ENCODE data around the gene TCN1. TPM values are rescaled to one million over a fixed set of nuclear protein-coding genes. Genes with fewer than 3 reads are reported as not detected.

TCN1 gene
- total and polyA plus RNA-seq, 4 donors: 0.08 to 4.7 (median 0.17) TPM; not detected in 1

DNA sequence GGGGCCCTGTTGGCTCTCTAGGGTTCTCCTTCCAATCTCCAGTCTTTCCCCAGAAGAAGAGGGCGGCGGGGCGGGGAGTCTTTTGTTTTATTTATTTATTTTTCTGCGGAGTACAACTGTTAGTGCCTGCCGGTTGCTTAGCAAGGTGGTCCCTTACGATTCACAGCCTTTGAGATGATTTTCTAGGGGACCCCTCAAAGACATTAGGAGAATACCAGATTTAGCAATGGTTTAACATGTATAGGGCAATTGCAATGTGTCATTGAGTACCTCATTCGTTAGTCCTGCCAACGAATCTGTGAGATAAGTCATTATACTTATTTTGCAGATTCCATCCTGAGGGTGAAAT is 55.4 kb downstream of the TCN1 start:
- no peak for DNase-seq (ENCODE audit: low spot score)
- Histone ChIP-seq H3K9ac (ENCODE audit: low read depth in 1 of 2, low read length in 2 of 2) (peak overlapping the region in 1 of 2 donors; percentile 98), H3K4me3 (ENCODE audit: low read depth in 1 of 3, low read length in 3 of 3) (peak overlapping the region; percentile 78 to 98 (median 87)), H3K27me3 (ENCODE audit: control insufficient read depth in 4 of 4, insufficient read depth in 4 of 4, low read length in 3 of 4) (no peaks in the 10 kb centered on the region), H3K36me3 (ENCODE audit: control insufficient read depth in 4 of 4, insufficient read depth in 3 of 4, low read depth in 1 of 4, low read length in 3 of 4) (peaks cover 4 to 22% (median 14%) of the 10 kb centered on the region in 4 donors), H3K9me3 (ENCODE audit: control insufficient read depth in 4 of 4, low read length in 3 of 4) (no peaks in the 10 kb centered on the region), H3K4me1 (ENCODE audit: control insufficient read depth in 4 of 4, insufficient read depth in 4 of 4, low read length in 3 of 4) (peaks cover 0 to 6% (median 0%) of the 10 kb centered on the region in 4 donors), H3K27ac (ENCODE audit: low read depth in 1 of 2, low read length in 2 of 2) (peak overlapping the region; percentile 74 to 90)
- 15% methylated on average over 8 of the region's 8 CpGs for WGBS
- TF ChIP-seq, protein P1, sequence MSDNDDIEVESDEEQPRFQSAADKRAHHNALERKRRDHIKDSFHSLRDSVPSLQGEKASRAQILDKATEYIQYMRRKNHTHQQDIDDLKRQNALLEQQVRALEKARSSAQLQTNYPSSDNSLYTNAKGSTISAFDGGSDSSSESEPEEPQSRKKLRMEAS (IDR thresholded peaks at IDR 0.05): no peak
- TF ChIP-seq RAD21 (IDR thresholded peaks at IDR 0.05) (no peak), GABPA (IDR thresholded peaks at IDR 0.05 in 1 of 2, conservative IDR thresholded peaks at IDR 0.05 in 1 of 2) (peak; percentile 14 to 70), FOXA1 (IDR thresholded peaks at IDR 0.05) (no peak), HNF4A (conservative IDR thresholded peaks at IDR 0.05) (no peak), RXRA (IDR thresholded peaks at IDR 0.05) (no peak), TAF1 (conservative IDR thresholded peaks at IDR 0.05) (peak; percentile 5)
- TF ChIP-seq, protein P2, sequence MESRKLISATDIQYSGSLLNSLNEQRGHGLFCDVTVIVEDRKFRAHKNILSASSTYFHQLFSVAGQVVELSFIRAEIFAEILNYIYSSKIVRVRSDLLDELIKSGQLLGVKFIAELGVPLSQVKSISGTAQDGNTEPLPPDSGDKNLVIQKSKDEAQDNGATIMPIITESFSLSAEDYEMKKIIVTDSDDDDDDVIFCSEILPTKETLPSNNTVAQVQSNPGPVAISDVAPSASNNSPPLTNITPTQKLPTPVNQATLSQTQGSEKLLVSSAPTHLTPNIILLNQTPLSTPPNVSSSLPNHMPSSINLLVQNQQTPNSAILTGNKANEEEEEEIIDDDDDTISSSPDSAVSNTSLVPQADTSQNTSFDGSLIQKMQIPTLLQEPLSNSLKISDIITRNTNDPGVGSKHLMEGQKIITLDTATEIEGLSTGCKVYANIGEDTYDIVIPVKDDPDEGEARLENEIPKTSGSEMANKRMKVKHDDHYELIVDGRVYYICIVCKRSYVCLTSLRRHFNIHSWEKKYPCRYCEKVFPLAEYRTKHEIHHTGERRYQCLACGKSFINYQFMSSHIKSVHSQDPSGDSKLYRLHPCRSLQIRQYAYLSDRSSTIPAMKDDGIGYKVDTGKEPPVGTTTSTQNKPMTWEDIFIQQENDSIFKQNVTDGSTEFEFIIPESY (IDR thresholded peaks at IDR 0.05): no peak

DNA sequence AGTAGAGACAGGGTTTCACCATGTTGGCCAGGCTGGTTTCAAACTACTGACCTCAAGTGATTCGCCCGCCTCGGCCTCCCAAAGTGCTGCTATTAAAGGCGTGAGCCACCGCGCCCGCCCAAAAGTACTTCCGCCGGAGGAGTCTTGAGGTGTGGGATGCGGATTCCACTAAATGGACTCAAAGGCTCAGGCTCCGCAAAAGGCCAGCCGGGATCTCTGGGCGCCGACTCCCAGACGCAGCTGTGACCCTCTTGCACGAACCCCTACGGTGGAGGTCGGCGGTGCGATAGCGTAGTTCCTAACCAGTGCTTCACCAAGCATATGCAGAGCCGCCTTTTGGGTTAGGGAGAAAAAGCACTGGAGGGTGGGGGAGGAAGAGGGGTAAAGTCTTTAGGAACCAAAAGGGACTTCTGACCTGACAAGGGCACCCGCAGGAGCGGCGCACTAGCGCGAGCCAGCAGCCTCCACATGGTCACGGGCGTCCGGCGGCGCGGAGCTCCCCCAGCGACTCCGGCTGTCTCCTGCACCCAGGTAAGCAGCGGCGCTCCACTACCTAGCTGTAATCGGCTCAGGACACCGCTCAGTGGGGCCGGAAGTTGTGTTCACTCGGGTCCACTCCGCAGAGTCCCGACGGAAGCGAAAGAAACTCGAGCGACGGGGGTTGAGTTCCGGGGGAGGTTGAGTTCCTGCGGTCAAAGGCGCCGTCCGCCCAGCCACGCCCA is 55.9 kb downstream of the TCN1 start, which contains the start of gene MRPL16:
Gene MRPL16, minus strand, starts transcription at position 590 of the 722 bp plus-strand sequence. Its CDS starts 120 bp downstream, at position 470.
- no peaks in the 10 kb centered on the region for H3K9me3 ChIP-seq (ENCODE audit: control insufficient read depth in 4 of 4, low read length in 3 of 4)
- H3K9ac ChIP-seq (ENCODE audit: low read depth in 1 of 2, low read length in 2 of 2): peak within 1 kb of the TSS; percentile 83 to 98
- H3K27ac ChIP-seq (ENCODE audit: low read depth in 1 of 2, low read length in 2 of 2): peak within 1 kb of the TSS; percentile 74 to 90
- H3K4me3 ChIP-seq (ENCODE audit: low read depth in 1 of 3, low read length in 3 of 3): peak within 1 kb of the TSS; percentile 78 to 98 (median 87)
- peaks cover 6 to 28% (median 18%) of the 10 kb centered on the region in 4 donors for H3K36me3 ChIP-seq (ENCODE audit: control insufficient read depth in 4 of 4, insufficient read depth in 3 of 4, low read depth in 1 of 4, low read length in 3 of 4)
- DNase-seq (ENCODE audit: low spot score): peak; percentile 88
- peaks cover 0 to 6% (median 0%) of the 10 kb centered on the region in 4 donors for H3K4me1 ChIP-seq (ENCODE audit: control insufficient read depth in 4 of 4, insufficient read depth in 4 of 4, low read length in 3 of 4)
- H3K27me3 ChIP-seq (ENCODE audit: control insufficient read depth in 4 of 4, insufficient read depth in 4 of 4, low read length in 3 of 4): no peaks in the 10 kb centered on the region
- TF ChIP-seq JUND (IDR thresholded peaks at IDR 0.05) (peak in 1 of 2 donors; percentile 12), YY1 (IDR thresholded peaks at IDR 0.05) (peak; percentile 80), HNF4G (IDR thresholded peaks at IDR 0.05) (peak; percentile 50), TAF1 (conservative IDR thresholded peaks at IDR 0.05) (peak; percentile 82), SP1 (IDR thresholded peaks at IDR 0.05) (peak; percentile 42), RXRA (IDR thresholded peaks at IDR 0.05) (peak; percentile 40 to 53), FOXA2 (IDR thresholded peaks at IDR 0.05) (peak; percentile 6), NR2F2 (IDR thresholded peaks at IDR 0.05) (no peak), EGR1 (IDR thresholded peaks at IDR 0.05; ENCODE audit: low read depth in 2 of 2) (peak in 1 of 2 donors; percentile 32), GABPA (IDR thresholded peaks at IDR 0.05 in 1 of 2, conservative IDR thresholded peaks at IDR 0.05 in 1 of 2) (peak; percentile 100), HNF4A (conservative IDR thresholded peaks at IDR 0.05) (peak; percentile 38 to 41), FOXA1 (IDR thresholded peaks at IDR 0.05) (peak; percentile 37), RAD21 (IDR thresholded peaks at IDR 0.05) (no peak)
- TF ChIP-seq, protein P1 (IDR thresholded peaks at IDR 0.05): peak; percentile 32
- TF ChIP-seq, protein P3, sequence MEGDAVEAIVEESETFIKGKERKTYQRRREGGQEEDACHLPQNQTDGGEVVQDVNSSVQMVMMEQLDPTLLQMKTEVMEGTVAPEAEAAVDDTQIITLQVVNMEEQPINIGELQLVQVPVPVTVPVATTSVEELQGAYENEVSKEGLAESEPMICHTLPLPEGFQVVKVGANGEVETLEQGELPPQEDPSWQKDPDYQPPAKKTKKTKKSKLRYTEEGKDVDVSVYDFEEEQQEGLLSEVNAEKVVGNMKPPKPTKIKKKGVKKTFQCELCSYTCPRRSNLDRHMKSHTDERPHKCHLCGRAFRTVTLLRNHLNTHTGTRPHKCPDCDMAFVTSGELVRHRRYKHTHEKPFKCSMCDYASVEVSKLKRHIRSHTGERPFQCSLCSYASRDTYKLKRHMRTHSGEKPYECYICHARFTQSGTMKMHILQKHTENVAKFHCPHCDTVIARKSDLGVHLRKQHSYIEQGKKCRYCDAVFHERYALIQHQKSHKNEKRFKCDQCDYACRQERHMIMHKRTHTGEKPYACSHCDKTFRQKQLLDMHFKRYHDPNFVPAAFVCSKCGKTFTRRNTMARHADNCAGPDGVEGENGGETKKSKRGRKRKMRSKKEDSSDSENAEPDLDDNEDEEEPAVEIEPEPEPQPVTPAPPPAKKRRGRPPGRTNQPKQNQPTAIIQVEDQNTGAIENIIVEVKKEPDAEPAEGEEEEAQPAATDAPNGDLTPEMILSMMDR (IDR thresholded peaks at IDR 0.05; ENCODE audit: low read depth, low read length, missing input control): peak; percentile 30
- TF ChIP-seq, protein P2 (IDR thresholded peaks at IDR 0.05): no peak
- TF ChIP-seq, protein P4, sequence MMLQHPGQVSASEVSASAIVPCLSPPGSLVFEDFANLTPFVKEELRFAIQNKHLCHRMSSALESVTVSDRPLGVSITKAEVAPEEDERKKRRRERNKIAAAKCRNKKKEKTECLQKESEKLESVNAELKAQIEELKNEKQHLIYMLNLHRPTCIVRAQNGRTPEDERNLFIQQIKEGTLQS (IDR thresholded peaks at IDR 0.05): peak; percentile 41
- TF ChIP-seq, protein P5, sequence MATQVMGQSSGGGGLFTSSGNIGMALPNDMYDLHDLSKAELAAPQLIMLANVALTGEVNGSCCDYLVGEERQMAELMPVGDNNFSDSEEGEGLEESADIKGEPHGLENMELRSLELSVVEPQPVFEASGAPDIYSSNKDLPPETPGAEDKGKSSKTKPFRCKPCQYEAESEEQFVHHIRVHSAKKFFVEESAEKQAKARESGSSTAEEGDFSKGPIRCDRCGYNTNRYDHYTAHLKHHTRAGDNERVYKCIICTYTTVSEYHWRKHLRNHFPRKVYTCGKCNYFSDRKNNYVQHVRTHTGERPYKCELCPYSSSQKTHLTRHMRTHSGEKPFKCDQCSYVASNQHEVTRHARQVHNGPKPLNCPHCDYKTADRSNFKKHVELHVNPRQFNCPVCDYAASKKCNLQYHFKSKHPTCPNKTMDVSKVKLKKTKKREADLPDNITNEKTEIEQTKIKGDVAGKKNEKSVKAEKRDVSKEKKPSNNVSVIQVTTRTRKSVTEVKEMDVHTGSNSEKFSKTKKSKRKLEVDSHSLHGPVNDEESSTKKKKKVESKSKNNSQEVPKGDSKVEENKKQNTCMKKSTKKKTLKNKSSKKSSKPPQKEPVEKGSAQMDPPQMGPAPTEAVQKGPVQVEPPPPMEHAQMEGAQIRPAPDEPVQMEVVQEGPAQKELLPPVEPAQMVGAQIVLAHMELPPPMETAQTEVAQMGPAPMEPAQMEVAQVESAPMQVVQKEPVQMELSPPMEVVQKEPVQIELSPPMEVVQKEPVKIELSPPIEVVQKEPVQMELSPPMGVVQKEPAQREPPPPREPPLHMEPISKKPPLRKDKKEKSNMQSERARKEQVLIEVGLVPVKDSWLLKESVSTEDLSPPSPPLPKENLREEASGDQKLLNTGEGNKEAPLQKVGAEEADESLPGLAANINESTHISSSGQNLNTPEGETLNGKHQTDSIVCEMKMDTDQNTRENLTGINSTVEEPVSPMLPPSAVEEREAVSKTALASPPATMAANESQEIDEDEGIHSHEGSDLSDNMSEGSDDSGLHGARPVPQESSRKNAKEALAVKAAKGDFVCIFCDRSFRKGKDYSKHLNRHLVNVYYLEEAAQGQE (IDR thresholded peaks at IDR 0.05): peak; percentile 63
- WGBS: under 1% methylated on average over 54 of the region's 54 CpGs
